Neural cell (in vitro differentiated cells): Measurements from ENCODE around the gene CRKL. TPM values are rescaled to one million over a fixed set of nuclear protein-coding genes. Genes with fewer than 3 reads are reported as not detected.

Experiments
- H2AFZ ChIP-seq: fragments of 200-600, 300-800 bp; sonication (generic), shearing (Covaris generic); 2 replicates; pipeline ENCODE4 v1.6.0; 2014; ENCODE audit warnings: low read depth, mild to moderate bottlenecking, antibody characterized with exemption, low read length, moderate library complexity
- H3F3A ChIP-seq: fragments of 200-600 bp; shearing (Covaris generic); 2 replicates; pipeline ENCODE4 v1.6.1; 2016; ENCODE audit warnings: mild to moderate bottlenecking, moderate library complexity, mixed read lengths, antibody characterized with exemption, low read length; ENCODE audit not compliant: insufficient read depth, poor library complexity, severe bottlenecking
- H3K27ac ChIP-seq: fragments of 200-600, 300-800 bp; sonication (generic), shearing (Covaris generic); 2 replicates; pipeline ENCODE4 v1.5.1; 2014; ENCODE audit warnings: mild to moderate bottlenecking, low read length, moderate library complexity
- H3K27me3 ChIP-seq: fragments of 300-800, 200-600 bp; sonication (generic), shearing (Covaris generic); 2 replicates; pipeline ENCODE4 v1.6.0; 2014; ENCODE audit warnings: mild to moderate bottlenecking, low read depth, low read length, moderate library complexity; ENCODE audit not compliant: insufficient read depth
- H3K36me3 ChIP-seq: fragments of 300-800, 200-600 bp; sonication (generic), shearing (Covaris generic); 2 replicates; pipeline ENCODE4 v1.5.1; 2014; ENCODE audit warnings: mild to moderate bottlenecking, antibody characterized with exemption, low read length, moderate library complexity; ENCODE audit not compliant: insufficient read depth
- H3K4me2 ChIP-seq: fragments of 300-800, 200-600 bp; sonication (generic), shearing (Covaris generic); 2 replicates; pipeline ENCODE4 v1.6.0; 2014; ENCODE audit warnings: mild to moderate bottlenecking, low read length
- H3K4me3 ChIP-seq: fragments of 300-800, 200-600 bp; sonication (generic), shearing (Covaris generic); 2 replicates; pipeline ENCODE4 v1.5.1; 2014; ENCODE audit warnings: mild to moderate bottlenecking, low read length, moderate library complexity
- H3K79me2 ChIP-seq: fragments of 200-600 bp; shearing (Covaris generic); replicated peaks from 2 replicates; pipeline ENCODE4 v1.6.0; 2014; ENCODE audit warnings: mild to moderate bottlenecking, low read length, moderate library complexity; ENCODE audit not compliant: insufficient read depth
- H3K9ac ChIP-seq: fragments of 300-800, 200-600 bp; sonication (generic), shearing (Covaris generic); 2 replicates; pipeline ENCODE4 v1.6.1; 2016; ENCODE audit warnings: mild to moderate bottlenecking, low read length, mixed read lengths
- H3K9me2 ChIP-seq: fragments of 200-600 bp; shearing (Covaris generic); 2 replicates; pipeline ENCODE4 v1.6.1; 2016; ENCODE audit warnings: mild to moderate bottlenecking, low read length, mixed read lengths; ENCODE audit not compliant: insufficient read depth
- H3K9me3 ChIP-seq: fragments of 200-600, 300-800 bp; sonication (generic), shearing (Covaris generic); 2 replicates; pipeline ENCODE4 v1.6.1; 2016; ENCODE audit warnings: mild to moderate bottlenecking, mixed run types, low read length, moderate library complexity, mixed read lengths
- H4K20me1 ChIP-seq: fragments of 200-600 bp; shearing (Covaris generic); 2 replicates; pipeline ENCODE4 v1.6.1; 2016; ENCODE audit warnings: mild to moderate bottlenecking, mixed run types; ENCODE audit not compliant: insufficient read depth
- CTCF ChIP-seq: fragments of 450-650 bp; IDR thresholded peaks from 2 replicates; pipeline ENCODE4 v1.5.1; 2014; ENCODE audit warnings: antibody characterized with exemption, mild to moderate bottlenecking, moderate library complexity; ENCODE audit not compliant: poor library complexity, severe bottlenecking
- EP300 ChIP-seq: fragments of 450-650 bp; conservative IDR thresholded peaks from 2 replicates; pipeline ENCODE4 v1.6.1; 2014; ENCODE audit warnings: antibody characterized with exemption, mild to moderate bottlenecking, moderate library complexity; ENCODE audit not compliant: poor library complexity, severe bottlenecking
- EZH2 ChIP-seq: fragments of 200-600, 300-800 bp; shearing (Covaris generic), sonication (generic); IDR thresholded peaks from 2 replicates; pipeline ENCODE4 v1.6.1; 2014; ENCODE audit warnings: antibody characterized with exemption, low read length, borderline replicate concordance, mild to moderate bottlenecking; ENCODE audit not compliant: insufficient read depth, poor library complexity, severe bottlenecking
- MXI1 ChIP-seq: fragments of 450-650 bp; conservative IDR thresholded peaks from 2 replicates; pipeline ENCODE4 v1.6.1; 2014; ENCODE audit warnings: antibody characterized with exemption, mild to moderate bottlenecking; ENCODE audit not compliant: poor library complexity, severe bottlenecking
- POLR2AphosphoS5 ChIP-seq: IDR thresholded peaks from 2 replicates; pipeline ENCODE4 v1.6.1; 2012
- RAD21 ChIP-seq: fragments of 450-650 bp; conservative IDR thresholded peaks from 2 replicates; pipeline ENCODE4 v1.6.1; 2014; ENCODE audit warnings: antibody characterized with exemption, mild to moderate bottlenecking, moderate library complexity
- REST ChIP-seq: IDR thresholded peaks from 2 replicates; pipeline ENCODE4 v1.6.1; 2012; ENCODE audit warnings: borderline replicate concordance
- SMC3 ChIP-seq: fragments of 450-650 bp; conservative IDR thresholded peaks from 2 replicates; pipeline ENCODE4 v1.6.1; 2014; ENCODE audit warnings: antibody characterized with exemption, mild to moderate bottlenecking, moderate library complexity; ENCODE audit not compliant: poor library complexity
- TAF1 ChIP-seq: IDR thresholded peaks from 2 replicates; pipeline ENCODE4 v1.6.1; 2012; ENCODE audit warnings: low read depth
- polyA plus RNA-seq: library from polyadenylated mRNA; depleted of rRNA; stranded (reverse); fragments of >200 nt; gene quantifications from 2 replicates; pipeline ENCODE4 v1.2.3, GENCODE V29; 2014

Gene CRKL
- polyA plus RNA-seq, 1 donor from 2014 or later = 46.8 TPM

GRCh38 chr22:20881231-20881630 is 36.0 kb upstream of the CRKL start:
- H3K9me3 ChIP-seq = no peaks in the 10 kb centered on the region
- peaks cover 5% of the 10 kb centered on the region for H3K36me3 ChIP-seq
- no peaks in the 10 kb centered on the region for H3K9me2 ChIP-seq

More at GRCh38 chr22:20881231-20881630, 36.0 kb upstream of the CRKL start:
- Histone ChIP-seq H3K4me3 (no peak overlapping the region), H3K27ac (no peak overlapping the region), H3K4me2 (no peak overlapping the region), H3K27me3 (no peaks in the 10 kb centered on the region), H3K79me2 (no peaks in the 10 kb centered on the region), H4K20me1 (no peaks in the 10 kb centered on the region), H3F3A (no peaks in the 10 kb centered on the region), H3K9ac (no peak overlapping the region), H2AFZ (no peak overlapping the region)
- TF ChIP-seq REST = no peak
- no peak for TF ChIP-seq EP300
- TF ChIP-seq POLR2AphosphoS5 = no peak
- TF ChIP-seq CTCF = no peak
- no peak for TF ChIP-seq TAF1
- TF ChIP-seq RAD21 = no peak
- no peak for TF ChIP-seq SMC3
- TF ChIP-seq EZH2 = no peak
- no peak for TF ChIP-seq MXI1
